Rectal smooth muscle tissue (tissue), 1 donor: ENCODE results near the gene CCDC71L.

Source experiments
- H3K27ac ChIP-seq: one replicate; pipeline ENCODE4 v1.7.0; 2013; ENCODE audit warnings: low read depth, low read length, inconsistent platforms
- H3K27me3 ChIP-seq: one replicate; pipeline ENCODE4 v1.7.0; 2013; ENCODE audit warnings: low read length; ENCODE audit not compliant: control insufficient read depth, insufficient read depth
- H3K36me3 ChIP-seq: one replicate; pipeline ENCODE4 v1.7.0; 2013; ENCODE audit warnings: low read length; ENCODE audit not compliant: control insufficient read depth, insufficient read depth
- H3K4me1 ChIP-seq: one replicate; pipeline ENCODE4 v1.7.0; 2013; ENCODE audit warnings: low read length; ENCODE audit not compliant: control insufficient read depth, insufficient read depth
- H3K4me3 ChIP-seq: one replicate; pipeline ENCODE4 v1.7.0; 2013; ENCODE audit warnings: low read length
- H3K9ac ChIP-seq: one replicate; pipeline ENCODE4 v1.7.0; 2013; ENCODE audit warnings: low read length

The CCDC71L gene

DNA sequence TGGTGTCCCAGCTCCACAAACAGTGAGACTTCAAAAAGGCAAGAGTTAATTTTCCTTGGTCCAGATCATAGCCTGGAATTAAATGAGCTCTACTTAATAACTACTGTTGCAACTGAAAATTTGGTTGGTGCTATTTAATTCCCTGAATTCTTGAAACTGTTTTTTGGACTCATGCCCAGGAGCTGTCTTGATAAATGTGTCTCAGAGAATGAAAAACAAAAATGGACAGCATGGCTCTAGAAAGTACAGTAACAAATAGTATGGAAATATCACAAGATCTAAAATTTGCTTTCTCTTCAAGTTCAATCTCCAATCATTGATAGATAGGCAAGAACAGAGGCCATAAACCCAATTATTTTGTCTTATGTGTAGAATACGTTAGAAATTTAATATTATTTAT is 42.5 kb downstream of the CCDC71L start:
- Histone ChIP-seq H3K27ac (no peak overlapping the region), H3K4me3 (no peak overlapping the region), H3K4me1 (no peaks in the 10 kb centered on the region), H3K27me3 (no peaks in the 10 kb centered on the region), H3K36me3 (no peaks in the 10 kb centered on the region), H3K9ac (no peak overlapping the region)

DNA sequence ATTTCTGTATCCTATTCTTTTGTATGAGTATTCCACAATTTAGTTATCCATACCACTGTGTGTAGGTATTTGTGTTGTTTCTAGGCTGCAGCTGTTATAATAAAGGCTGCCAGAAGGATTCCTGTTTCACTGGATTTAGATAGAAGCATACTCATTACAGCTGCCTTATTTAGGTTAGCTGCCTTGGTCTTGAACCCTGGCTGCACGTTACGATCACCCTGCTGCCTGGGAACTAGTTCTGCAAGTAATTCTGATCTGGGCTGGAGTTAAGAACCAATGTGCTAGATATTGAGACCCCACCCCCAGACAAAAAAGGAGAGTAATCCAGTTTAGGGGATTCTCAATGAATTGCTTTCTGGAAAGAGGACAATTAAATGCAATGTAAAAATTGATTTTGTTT is 43.1 kb downstream of the CCDC71L start:
- Histone ChIP-seq H3K4me1 (no peaks in the 10 kb centered on the region), H3K27me3 (no peaks in the 10 kb centered on the region), H3K9ac (no peak overlapping the region), H3K27ac (no peak overlapping the region), H3K36me3 (no peaks in the 10 kb centered on the region), H3K4me3 (no peak overlapping the region)

DNA sequence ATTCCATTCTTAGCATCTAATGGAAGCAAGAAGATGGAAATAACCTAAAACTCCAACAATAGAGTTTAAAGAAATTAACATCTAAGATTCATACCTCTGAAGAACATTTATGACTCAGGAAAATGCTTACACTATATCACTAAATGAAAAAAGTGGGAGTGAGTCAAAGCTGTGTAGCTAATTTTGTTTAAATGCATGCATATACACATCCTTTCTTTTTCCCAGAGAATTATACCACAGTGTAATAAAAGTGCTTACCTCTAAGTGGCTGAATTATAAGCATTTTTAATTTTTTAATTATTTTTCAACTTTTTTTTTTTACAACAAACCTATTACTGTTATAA is 44.3 kb downstream of the CCDC71L start:
- Histone ChIP-seq H3K36me3 (no peaks in the 10 kb centered on the region), H3K27ac (no peak overlapping the region), H3K27me3 (no peaks in the 10 kb centered on the region), H3K4me3 (no peak overlapping the region), H3K9ac (no peak overlapping the region), H3K4me1 (no peaks in the 10 kb centered on the region)

DNA sequence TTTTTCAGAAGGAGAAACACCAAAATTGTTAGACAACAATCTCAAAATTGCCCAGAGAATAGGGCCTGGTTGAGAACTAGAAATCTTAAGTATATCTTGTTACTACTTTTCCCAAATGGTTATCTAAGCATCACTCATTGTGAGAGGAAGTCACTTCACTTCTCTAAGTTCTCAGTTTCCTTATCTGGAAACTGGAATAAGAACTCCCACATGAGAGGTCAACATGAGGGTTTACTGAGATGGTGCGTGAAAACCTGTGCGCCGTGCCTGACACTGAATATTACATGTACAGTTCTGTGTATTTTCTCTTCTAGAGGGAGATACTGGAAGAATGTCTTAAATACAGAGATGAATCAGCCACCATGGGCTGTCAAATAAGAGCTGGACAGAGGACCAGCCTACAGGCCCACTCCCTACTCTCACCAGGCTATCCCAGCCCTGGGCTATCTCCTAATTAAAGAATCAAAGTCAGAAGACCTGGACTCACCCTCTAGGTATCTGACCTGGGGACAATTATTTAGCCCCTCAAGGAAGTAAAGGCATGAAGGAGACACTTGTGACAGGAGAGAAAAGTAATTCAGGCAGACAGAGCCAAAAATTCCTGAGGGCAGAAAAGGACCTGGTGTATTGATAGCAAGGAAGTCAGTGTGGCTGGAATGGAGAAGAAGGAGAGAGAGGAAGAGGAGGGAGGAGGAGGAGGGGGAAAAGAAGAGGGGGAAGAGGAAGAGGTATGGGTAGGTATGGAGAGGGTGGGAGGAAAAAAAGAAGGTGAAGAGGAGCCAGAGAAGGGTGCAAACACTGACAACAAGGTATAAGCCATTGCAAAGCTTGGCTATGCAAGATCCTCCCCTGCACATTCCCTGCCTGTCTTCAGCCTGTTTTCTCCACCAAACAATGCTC is 44.9 kb downstream of the CCDC71L start:
- Histone ChIP-seq H3K36me3 (no peaks in the 10 kb centered on the region), H3K9ac (no peak overlapping the region), H3K27ac (no peak overlapping the region), H3K4me1 (no peaks in the 10 kb centered on the region), H3K27me3 (no peaks in the 10 kb centered on the region), H3K4me3 (no peak overlapping the region)

DNA sequence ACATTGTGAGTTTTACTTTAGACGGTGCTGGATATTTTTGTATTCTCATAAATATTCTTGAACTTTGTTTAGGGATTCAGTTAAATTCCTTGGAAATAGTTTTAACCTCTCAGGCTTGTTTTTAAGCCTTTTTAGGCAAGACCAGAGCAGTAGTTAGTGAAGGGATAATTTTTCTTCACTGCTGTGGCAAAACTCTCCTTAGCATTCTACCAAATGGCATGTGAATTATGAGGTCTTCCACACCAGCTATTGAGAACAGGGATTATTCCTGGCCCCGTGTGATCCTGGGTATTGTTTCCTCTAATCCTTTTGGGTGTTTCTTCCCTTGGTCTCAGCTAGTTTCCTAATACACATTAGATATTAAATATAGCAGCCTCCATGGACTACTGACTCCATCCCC is 46.2 kb downstream of the CCDC71L start:
- no peak overlapping the region for H3K27ac ChIP-seq
- no peaks in the 10 kb centered on the region for H3K36me3 ChIP-seq
- no peaks in the 10 kb centered on the region for H3K27me3 ChIP-seq
- H3K4me3 ChIP-seq = no peak overlapping the region
- H3K9ac ChIP-seq = no peak overlapping the region
- H3K4me1 ChIP-seq = no peaks in the 10 kb centered on the region

DNA sequence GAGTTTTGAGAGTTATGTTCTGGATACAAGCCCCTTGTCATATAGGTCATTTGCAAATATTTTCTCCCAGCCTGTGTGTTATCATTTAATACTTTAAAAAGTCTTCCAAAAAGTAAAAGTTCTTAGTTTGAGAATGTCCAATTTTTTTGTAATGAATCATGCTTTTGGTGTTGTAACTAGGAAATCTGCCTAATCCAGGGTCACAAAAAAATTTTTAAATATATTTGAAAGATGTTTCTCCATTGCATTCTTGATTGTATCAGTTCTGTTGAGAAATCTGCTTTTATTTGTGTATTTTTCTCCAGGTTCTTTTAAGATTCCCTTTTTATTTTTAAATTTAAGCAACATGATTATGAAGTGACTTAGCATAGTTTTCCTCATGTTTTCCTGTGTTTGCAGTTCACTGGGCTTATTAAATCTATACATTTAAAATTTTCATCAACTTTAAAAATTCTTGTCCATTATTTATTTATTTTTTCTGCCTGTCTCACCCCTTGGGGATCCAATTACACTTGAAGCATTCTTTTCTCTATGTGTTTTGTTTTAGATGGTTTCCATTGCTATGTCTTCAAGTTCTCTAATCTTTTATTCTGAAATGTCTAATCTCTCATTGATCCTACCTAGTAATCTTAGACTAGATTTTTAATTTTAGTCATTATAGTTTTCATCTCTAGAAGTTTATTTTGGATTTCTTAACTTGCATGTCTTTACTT is 47.0 kb downstream of the CCDC71L start:
- no peak overlapping the region for H3K9ac ChIP-seq
- no peak overlapping the region for H3K4me3 ChIP-seq
- no peaks in the 10 kb centered on the region for H3K27me3 ChIP-seq
- no peaks in the 10 kb centered on the region for H3K36me3 ChIP-seq
- no peaks in the 10 kb centered on the region for H3K4me1 ChIP-seq
- no peak overlapping the region for H3K27ac ChIP-seq

DNA sequence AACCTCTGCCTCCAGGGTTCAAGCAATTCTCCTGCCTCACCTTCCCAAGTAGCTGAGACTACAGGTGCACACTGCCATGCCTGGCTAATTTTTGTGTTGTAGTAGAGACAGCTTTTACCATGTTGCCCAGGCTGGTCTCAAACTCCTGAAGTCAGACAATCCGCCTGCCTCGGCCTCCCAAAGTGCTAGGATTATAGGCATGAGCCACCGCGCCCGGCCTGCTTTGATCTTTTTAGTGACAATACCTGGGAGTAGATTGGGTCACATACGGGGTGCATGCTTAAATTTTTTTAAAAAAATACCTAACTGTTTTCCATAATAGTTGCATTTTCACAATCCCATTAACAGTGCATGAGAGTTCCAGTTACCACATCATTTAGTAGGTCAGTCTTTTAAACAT is 47.7 kb downstream of the CCDC71L start:
- Histone ChIP-seq H3K27me3 (no peaks in the 10 kb centered on the region), H3K4me3 (no peak overlapping the region), H3K36me3 (no peaks in the 10 kb centered on the region), H3K4me1 (no peaks in the 10 kb centered on the region), H3K27ac (no peak overlapping the region), H3K9ac (no peak overlapping the region)

DNA sequence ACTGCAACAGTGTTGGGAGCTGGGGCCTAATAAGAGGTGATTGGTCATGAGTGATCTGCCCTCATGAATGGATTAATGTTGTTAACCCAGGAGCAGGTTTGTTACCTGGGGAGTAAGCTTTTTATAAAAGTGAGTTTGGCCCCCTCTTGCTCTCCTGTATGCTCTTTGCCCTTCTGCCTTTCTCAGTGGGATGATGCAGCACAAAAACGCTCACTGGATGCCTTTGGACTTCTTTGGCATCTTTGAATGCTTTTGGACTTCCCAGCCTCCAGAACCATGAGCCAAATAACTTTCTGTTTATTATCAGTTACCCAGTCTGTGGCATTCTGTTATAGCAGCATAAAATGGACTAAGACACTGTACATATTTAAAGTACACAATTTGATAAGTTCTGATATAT is 48.5 kb downstream of the CCDC71L start:
- no peaks in the 10 kb centered on the region for H3K36me3 ChIP-seq
- no peak overlapping the region for H3K27ac ChIP-seq
- H3K4me3 ChIP-seq = no peak overlapping the region
- H3K9ac ChIP-seq = no peak overlapping the region
- no peaks in the 10 kb centered on the region for H3K27me3 ChIP-seq
- H3K4me1 ChIP-seq = no peaks in the 10 kb centered on the region

DNA sequence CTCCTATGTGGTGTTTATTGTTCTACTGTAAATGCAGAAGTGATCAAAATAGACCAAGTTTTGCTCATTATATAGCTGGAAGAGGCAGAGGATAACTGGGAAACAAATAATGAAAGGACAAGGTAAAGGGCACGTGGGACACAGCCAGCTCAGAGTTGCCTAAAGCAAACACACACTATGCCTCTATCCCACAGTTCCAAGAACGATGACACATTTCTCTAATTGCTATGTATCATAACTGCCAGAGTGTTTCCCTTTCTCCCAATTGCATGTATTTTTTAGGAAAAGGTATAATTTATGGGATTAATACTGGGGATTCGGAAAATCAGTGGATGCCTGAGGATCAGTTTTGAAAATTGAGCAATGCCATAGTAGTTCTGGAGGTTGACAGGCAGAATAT is 49.0 kb downstream of the CCDC71L start:
- Histone ChIP-seq H3K36me3 (no peaks in the 10 kb centered on the region), H3K9ac (no peak overlapping the region), H3K27me3 (no peaks in the 10 kb centered on the region), H3K27ac (no peak overlapping the region), H3K4me3 (no peak overlapping the region), H3K4me1 (no peaks in the 10 kb centered on the region)

DNA sequence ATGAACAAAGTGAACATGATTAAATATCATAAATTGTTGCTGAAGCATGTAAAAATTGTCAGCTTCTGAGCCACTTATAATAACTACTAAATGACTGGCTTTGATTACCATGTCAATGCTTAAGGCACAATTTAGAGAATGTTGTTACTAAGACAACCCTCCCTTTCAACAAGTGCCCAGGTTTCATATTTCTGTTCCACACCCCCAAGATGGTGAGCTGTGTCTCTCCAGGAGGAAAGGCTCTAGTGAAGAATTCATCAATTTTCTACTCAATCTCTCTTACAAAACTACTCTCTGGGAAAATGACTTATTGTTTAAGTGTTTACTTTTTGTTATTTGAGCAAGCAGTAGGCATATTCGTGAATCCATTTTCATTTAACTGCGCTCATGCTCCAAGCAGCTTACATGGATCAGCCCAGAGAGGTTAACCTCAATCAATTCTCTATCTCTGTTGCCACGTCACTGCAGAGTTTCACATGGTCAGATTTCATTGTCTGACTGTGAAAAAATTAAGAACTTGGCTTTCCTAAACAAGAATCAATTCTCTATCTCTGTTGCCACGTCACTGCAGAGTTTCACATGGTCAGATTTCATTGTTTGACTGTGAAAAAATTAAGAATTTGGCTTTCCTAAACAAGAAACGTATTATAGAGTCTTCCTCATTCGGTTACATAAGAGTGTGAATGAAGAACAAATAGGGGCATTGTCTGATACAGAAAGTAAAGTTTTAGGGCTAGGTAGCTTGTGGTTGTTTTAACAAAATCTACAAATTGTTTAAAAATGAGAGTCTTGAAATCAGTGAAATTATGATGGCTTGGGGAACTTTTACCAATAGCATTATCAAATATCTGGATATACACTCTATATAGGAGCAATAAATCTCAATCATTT is 49.7 kb downstream of the CCDC71L start:
- Histone ChIP-seq H3K36me3 (no peaks in the 10 kb centered on the region), H3K9ac (no peak overlapping the region), H3K27me3 (no peaks in the 10 kb centered on the region), H3K27ac (no peak overlapping the region), H3K4me3 (no peak overlapping the region), H3K4me1 (no peaks in the 10 kb centered on the region)

DNA sequence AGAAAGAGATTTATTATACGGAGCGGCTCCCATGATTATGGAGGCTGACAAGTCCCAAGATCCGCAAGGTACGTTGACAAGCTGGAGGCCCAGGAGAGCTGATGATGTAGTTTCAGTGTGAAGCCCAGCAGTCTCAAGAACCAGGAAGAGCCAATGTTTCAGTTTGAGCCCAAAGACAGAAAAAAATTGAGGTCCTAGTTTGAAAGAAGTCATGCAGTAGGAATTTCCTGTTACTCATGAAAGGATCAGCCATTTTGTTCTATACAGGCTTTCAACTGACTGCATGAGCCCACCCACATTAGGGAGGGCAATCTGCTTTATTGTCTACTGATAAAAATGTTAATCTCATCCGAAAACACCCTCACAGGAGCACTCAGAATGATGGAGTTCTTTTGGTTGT is 51.5 kb downstream of the CCDC71L start:
- H3K27me3 ChIP-seq = no peaks in the 10 kb centered on the region
- no peak overlapping the region for H3K9ac ChIP-seq
- H3K36me3 ChIP-seq = no peaks in the 10 kb centered on the region
- no peak overlapping the region for H3K4me3 ChIP-seq
- H3K27ac ChIP-seq = no peak overlapping the region
- no peaks in the 10 kb centered on the region for H3K4me1 ChIP-seq

DNA sequence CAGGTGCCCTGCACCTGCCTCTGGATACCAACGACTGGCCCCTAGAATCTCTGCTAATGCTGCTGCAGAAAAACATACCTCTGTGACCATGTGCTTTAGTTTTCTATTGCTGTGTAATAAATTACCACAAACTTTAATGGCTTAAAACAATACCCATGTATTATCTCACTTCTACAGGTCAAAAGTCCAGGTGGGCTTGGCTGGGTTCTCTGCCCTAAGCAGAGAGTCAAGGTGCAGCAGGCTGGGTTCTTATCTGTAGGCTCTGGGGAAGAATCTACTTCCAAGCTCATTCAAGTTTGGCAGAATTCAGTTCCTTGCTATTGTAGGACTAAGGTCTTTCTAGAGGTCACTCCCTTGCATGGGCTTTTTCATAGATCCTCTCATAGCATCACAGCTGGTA is 52.3 kb downstream of the CCDC71L start:
- Histone ChIP-seq H3K4me3 (no peak overlapping the region), H3K27ac (no peak overlapping the region), H3K9ac (no peak overlapping the region), H3K4me1 (no peaks in the 10 kb centered on the region), H3K36me3 (no peaks in the 10 kb centered on the region), H3K27me3 (no peaks in the 10 kb centered on the region)
